ENCODE results near the gene C2CD2.
"Not testable (repeated sequence)": the region's sequence is repeated elsewhere in the genome, so short reads cannot be mapped to it uniquely, and the experiment has no call there.

Gene C2CD2

GRCh38 chr21:41956926-41957729 is 3.3 kb upstream of the C2CD2 start:
- no peak for FAIRE-seq

DNA sequence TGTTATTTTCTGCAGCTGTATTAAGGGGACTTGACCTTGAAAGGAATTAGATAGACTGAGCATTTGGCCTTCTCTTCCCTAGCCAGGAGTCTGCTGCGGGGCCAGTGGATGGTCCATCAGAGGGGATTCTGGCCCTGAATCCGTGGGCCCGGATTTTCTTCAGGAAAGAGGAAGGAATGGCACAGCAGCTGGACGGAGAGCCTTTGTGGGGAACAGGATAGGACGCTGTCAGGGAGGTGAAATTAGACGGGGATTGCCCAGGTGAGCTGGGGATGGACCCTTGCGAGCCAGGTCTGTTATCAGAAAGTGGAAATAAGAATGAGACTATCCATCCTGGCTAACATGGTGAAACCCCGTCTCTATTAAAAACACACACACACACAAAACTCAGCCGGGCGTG is 1.7 kb upstream of the C2CD2 start:
- no peak for FAIRE-seq

DNA sequence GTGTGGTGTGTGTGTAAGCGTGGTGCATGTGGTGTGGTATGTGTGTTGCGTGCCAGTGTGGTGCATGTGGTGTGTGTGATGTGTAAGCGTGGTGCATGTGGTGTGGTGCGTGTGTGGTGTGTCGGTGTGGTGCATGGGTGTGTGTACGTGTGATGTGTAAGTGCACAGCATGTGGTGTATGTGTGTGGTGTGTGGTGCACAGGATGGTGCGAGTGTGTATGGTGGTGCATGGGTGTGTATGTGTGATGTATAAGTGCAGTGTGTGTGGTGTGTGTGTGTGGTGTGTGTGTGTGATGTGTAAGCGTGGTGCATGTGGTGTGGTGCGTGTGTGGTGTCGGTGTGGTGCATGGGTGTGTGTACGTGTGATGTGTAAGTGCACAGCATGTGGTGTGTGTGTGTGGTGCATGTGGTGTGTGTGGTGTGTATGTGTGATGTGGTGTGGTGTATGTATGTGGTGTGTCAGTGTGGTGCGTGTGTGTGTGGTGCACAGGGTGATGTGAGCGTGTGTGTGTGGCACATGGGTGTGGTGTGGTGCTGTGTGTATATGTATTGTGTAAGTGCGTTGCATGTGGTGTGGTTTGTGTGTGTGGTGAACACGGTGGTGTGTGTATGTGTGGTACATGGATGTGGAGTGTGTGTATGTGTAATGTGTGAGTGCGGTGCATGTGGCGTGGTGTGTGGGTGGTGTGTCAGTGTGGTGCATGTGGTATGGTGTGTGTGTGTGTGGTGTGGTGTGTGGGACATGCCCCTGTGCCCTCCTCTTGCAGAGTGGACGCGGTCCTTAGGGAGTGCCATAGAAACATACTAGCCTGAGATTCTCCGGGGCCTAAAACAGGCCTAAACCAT is 1.1 kb upstream of the C2CD2 start:
- no peak for FAIRE-seq

DNA sequence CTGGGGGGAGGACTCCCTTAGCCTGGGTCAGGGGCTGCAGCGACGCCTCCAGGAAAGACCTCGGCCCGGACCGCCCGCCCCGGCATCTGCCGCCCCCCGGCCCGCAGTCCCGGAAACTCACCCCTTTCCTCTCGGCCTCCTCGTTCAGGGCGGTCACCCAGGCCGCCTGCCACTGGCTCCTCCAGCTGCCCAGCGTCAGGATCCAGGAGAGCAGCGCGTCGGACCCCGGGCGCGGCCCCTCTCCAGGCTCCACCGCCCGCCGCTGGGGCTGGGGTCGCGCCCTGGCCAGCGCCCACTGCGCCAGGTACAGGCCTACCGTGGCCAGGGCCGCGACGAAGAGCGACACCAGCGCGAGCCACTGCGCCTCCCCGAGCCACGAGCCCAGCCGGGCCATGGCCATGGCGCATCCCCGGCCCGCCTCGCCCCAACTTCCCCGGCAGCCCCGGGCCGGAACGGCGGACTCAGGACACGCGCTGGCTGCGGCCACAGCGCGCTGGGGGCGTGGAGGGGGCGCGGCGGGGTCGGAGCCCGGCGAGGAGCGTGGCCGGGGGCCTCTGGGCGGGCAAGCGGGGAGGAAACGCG is 478 bp downstream of the C2CD2 start:
- FAIRE-seq, result no peak

DNA sequence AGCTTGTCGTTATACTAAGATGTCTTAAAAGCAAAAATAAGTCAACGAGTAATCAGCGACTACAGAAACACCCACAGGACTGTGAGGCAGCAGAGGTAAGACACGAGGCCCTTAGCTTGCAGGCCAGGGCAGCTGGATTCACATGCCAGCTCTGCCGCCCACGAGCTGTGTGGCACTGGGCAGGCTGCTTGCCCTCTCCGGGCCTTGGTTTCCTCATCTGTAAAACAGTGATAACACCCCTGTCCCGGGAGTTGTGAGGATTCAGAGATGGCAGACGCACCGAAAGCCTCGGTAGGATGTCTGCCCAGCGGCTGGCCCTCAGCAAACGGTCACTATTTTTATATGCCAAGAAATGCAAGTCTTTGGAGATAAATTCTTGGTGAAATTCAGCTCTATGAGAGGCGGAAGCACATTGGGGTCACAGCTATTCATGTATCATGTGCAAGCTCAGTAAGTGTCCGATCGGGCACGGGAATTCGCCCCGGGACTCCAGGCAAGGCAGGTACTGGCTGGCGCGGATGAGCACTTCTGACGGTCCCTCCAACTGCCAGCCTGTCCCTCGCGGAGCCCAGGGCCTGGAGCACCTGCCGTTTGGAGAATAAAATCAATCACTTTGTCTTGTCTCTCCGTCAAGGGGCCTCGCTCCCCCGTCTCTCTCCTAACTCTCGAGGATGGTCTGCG is 1.1 kb downstream of the C2CD2 start:
- no peak for FAIRE-seq

- FAIRE-seq, result no peak
These were observed 1.8 kb downstream of the C2CD2 start for GRCh38 chr21:41951876-41952567.

GRCh38 chr21:41950941-41951351 is 2.9 kb downstream of the C2CD2 start:
- FAIRE-seq, result no peak

DNA sequence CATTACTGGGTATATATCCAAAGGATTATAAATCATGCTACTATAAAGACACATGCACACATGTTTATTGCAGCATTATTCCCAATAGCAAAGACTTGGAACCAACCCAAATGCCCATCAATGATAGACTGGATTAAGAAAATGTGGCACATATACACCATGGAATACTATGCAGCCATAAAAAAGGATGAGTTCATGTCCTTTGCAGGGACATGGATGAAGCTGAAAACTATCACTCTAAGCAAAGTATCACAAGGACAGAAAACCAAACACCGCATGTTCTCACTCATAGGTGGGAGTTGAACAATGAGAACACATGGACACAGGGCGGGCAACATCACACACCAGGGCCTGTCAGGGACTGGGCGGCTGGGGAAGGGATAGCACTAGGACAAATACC is 4.2 kb downstream of the C2CD2 start:
- not testable (repeated sequence) for FAIRE-seq

- FAIRE-seq, result no peak
These were observed 4.9 kb downstream of the C2CD2 start for GRCh38 chr21:41948901-41949300.

GRCh38 chr21:41948078-41948895 is 5.5 kb downstream of the C2CD2 start:
- no peak for FAIRE-seq

GRCh38 chr21:41945982-41946381 is 7.8 kb downstream of the C2CD2 start:
- FAIRE-seq, result no peak

- FAIRE-seq, result no peak
These were observed 10.0 kb downstream of the C2CD2 start for GRCh38 chr21:41943851-41944250.

DNA sequence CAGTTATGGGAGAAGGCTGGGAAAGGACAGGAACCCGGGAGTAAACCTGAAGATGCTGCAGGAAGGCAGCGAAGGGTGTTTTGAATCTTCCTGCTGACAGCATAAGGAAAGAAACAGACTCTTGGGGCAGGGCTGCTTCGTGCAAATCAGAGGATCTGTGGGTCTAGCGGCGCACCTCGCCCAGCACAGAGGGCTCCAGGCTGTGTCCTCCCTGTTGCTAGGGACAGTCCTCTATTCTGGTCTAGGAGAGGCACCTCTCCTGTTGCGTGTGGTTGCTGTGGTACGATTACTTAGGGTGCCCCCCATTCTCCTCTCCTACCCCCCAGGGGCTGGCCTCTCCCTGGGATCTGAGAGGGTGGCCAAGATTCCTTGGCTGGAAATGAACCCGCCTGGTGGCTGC is 11.4 kb downstream of the C2CD2 start:
- FAIRE-seq, result no peak

- FAIRE-seq, result no peak
These were observed 11.9 kb downstream of the C2CD2 start for GRCh38 chr21:41941941-41942340.

DNA sequence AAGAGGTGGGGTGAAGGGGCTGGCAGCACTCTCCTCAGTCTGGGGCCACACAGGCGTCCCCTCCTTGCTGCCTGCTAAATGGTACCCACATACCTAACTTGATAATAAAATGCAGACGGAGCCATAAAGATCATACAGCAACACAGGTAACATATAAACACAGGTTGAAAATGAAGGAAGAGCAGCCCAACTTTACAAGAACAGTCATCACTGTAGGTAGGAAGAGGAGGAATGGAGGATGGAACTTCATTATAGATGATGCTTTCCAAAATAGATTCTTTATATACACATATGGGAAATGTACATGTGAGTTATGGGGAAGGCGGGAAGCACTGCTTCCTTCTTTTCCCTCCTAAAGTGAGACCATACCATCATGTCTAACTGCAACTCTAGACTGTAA is 13.4 kb downstream of the C2CD2 start:
- FAIRE-seq, result no peak

DNA sequence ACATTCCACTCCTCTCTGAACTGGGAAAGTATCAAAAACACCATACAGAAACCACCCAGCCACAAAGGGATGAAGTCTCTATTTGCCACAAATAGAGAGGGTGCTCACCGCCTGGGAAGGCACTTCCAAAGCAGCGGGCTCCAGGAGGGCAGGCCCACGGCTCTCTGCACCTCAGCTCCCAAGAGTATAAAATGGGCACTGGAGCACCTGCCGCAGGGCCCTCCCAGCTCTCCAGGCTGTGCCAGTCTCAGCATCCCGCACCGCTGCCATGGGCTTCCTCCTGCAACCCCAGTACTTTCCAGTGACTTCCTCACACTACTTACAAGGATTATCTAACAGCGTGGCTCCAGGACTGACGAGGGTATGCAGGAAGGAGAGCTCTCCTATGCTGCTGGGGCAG is 14.4 kb downstream of the C2CD2 start:
- FAIRE-seq, result no peak

- FAIRE-seq, result no peak
These were observed 20.3 kb downstream of the C2CD2 start for GRCh38 chr21:41933313-41934079.

- FAIRE-seq, result no peak
These were observed 21.1 kb downstream of the C2CD2 start for GRCh38 chr21:41932576-41933312.

DNA sequence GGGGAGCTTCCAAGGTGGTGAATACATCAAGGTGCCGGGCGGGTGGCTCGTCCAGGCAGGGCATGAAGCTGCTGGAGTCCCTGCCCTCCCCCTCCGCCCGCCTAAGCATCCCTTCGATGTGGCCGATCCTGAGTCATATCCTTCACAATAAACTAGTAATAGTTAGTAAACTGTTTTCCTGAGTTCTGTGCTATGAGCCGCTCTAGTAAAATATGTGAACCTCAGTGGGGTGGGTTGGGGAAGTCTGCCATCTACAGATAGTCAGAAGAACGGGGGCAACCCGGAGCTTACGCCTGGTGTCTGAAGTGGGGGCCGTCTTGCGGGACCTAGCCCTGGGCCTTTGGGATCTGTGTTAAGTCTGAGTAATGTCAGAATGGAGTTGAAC is 21.6 kb downstream of the C2CD2 start:
- no peak for FAIRE-seq

GRCh38 chr21:41931041-41931451 is 22.8 kb downstream of the C2CD2 start:
- no peak for FAIRE-seq
